ENCODE data around the gene UNC5B.
"Not testable (repeated sequence)": the region's sequence is repeated elsewhere in the genome, so short reads cannot be mapped to it uniquely, and the experiment has no call there.

UNC5B gene

GRCh38 chr10:71209731-71210541 lies 2.4 kb upstream of the UNC5B start:
- DNase-seq, result peak; percentile 32

- peak; percentile 37 for DNase-seq
These were observed 1.9 kb upstream of the UNC5B start for GRCh38 chr10:71210542-71210871.

GRCh38 chr10:71211053-71211452 lies 1.3 kb upstream of the UNC5B start:
- peak; percentile 40 for DNase-seq

DNA sequence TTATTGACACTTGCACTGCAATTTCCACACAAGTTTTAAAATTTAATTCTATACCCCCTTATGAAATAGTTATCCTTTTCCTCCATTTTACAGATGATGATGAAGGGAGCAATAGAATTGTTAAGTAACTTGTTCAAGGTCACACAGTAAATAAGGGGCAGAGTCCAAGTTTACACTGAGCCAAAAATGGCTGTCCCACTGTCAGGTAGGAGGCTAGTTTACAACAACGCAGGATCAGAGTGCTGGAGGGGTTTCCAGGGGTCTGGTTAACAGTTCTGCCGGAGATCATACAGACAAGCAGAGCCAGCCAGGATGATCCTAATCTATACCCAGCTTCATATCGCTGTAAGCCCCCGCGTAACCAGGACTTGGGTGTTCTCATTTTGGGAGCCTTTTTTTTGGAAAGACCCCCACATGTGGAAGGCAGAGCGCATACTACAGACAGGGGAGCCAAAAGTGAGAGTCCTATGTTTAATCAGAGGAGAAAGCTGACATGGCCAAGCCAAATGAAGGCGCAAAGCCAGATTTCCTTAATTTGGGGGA lies 524 bp upstream of the UNC5B start:
- DNase-seq, result peak; percentile 56

- DNase-seq, result peak; percentile 78
These were observed 804 bp downstream of the UNC5B start for GRCh38 chr10:71213127-71213621.

- peak; percentile 84 for DNase-seq
These were observed 1.5 kb downstream of the UNC5B start for GRCh38 chr10:71213761-71214440.

DNA sequence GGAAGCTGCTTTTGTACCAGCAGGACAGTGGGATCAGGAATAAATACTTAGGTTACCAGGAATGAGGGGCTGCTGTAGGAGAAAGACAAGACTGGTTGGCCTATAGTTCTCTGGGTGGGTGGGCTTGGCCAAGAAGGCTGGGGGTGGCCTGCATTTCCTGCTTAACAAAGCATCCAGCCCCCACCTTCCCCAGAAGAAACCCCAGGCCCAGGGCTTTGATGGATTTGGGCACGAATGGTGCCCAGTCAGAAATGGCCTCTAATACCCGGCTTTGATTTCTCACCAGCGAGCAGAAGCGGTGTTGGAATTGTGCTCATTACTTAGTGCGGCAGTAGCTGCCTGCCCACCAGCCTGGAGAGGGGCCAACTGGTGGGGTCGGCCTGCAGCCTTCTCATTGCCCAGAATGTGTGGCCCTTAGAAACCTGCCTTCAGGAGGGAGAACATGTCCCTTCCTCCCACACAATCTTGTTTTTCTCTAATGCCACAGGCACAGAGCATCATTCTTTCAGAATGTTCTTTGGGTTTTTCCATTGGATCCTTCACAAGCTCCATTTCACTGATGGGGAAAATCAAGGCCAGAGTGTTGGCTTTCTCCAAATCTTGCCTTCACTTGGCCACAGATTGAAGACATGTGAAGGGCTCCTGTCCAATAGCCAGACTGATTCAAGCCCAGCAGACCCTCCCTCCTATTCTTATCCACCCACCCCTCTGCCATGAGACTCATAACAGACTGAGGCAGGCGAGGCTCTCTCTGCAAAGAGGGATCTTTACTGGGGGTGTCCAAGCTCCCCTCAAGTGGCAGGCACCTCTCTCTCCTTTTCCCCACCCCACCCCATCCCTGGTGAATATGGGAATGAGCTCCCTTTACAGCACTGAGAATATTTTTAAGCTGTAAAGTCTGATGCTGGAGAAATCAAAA lies 2.5 kb downstream of the UNC5B start:
- DNase-seq, result peak; percentile 45

DNA sequence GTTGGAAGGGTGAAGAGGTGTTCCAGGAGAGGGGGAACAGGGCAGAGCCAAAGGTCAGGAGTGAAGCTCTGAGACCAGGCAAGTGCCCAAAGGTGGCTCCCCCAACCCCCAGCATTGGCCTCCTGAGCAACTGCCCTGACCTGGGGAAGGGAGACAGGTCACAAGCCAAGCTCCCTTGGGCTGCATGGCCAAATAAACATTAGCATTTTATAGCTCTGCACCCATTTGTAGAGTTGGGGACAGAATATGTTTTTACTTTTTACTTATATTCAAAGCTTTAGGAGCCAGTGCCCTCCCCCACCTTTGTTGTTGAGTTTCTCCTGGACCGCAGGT lies 4.0 kb downstream of the UNC5B start:
- DNase-seq, result peak; percentile 55

- DNase-seq, result peak; percentile 64
These were observed 4.4 kb downstream of the UNC5B start for GRCh38 chr10:71216751-71217265.

DNA sequence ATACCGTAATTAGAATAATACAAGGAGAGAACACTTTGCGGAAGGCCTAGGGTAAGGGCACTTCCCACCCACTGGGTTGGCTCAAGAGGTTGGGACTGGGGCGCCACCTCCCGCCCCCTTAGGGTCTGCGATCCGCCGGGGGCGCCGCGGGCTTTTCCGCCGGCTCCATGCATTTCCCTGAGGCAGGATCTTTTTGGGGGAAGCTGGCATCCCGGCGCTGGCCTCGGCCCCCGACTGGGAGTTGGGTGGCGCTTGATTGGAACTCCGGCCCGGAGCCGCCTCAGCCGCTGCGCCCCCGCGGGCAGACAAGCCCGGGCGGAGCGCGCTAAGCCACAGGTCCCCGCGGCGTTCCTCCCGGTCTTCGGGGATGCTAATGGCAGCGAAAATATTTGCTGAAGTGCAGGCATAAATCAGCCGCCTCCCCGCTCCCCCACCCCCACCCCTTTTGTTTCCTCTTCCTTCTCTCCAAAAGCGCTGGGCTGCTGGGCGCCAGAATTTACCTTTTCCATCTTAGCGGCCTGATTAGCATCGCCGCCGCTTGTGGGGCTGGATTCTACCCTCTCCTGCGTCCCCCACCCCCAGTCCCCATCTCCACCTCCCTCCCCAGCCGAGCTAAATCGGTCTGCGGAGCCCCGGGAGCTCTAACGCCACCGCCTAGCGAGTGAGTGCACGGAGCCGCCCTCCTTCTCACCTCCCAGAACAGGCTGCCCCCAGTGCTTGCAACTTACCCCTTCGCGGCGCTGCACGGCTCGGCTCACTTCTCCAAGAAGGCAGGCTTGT lies 5.1 kb downstream of the UNC5B start:
- peak; percentile 86 for DNase-seq

DNA sequence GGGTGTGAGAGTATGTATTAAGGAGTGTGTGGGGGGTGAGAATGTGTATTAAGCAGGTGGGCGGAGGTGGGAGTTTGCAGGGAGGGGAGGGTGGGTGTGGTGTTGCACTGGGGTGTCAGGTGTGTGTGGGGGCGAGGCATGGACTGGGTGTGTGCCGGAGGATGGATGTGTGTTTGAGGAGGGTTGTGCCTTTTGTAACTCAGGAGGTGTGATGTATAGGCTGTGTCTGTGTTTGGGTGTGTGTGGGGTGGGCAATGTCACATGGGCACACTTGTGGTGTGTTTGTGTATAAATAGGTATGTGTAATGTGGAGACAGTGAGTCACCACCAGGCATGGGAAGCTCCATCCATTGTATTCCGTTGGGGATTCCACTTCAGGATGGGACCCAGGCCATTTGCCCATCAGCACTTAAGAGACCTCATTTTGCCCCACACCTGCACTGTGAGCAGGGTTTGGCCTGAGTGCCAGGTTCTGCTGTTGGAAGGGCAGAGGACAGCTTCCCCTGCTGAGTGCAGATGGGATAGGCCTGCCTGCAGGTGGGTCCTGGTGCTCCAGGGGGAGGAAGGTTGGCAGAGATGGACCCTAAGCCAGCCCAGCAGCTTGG lies 5.8 kb downstream of the UNC5B start:
- DNase-seq, result peak; percentile 84

DNA sequence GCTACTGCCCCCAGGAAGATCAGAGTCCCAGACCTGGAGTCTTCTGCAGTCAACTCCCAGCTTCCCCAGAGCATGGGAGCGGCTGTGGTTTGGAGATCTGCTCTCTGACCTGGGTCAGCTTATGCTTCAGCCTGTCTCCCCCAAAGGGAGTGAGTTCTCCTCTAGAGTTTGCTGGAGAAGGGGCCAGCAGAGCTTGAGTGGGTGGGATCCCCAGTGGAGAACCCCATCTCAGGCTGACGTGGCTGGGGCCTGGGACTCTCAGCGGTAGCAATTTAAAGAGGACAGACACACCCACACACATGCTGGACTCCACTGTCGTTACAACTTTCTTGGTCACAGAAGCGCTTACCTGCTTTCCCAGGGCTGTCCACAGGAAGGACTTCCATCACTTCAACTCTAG lies 6.3 kb downstream of the UNC5B start:
- DNase-seq, result peak; percentile 51

DNA sequence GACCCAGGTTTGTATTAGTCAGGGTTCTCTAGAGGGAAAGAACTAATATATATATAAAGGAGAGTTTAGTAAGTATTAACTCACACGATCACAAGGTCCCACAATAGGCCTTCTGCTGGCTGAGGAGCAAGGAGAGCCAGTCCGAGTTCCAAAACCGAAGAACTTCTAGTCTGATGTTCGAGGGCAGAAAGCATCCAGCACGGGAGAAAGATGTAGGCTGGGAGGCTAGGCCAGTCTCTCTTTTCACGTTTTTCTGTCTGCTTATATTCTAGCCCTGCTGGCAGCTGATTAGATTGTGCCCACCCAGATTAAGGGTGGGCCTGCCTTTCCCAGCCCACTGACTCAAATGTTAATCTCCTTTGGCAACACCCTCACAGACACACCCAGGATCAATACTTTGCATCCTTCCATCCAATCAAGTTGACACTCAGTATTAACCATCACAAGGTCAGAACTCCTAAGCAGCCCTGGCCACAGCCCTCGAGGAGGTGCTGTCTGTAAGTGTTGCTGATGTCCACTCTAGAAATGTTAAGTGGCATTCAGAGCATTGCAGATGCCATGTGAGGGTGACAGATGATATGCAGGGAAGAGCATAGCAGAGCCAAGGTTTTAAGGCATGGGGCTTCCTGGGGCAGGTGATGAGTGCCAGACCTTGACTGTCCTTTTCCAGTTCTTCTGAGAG lies 7.0 kb downstream of the UNC5B start:
- not testable (repeated sequence) for DNase-seq

DNA sequence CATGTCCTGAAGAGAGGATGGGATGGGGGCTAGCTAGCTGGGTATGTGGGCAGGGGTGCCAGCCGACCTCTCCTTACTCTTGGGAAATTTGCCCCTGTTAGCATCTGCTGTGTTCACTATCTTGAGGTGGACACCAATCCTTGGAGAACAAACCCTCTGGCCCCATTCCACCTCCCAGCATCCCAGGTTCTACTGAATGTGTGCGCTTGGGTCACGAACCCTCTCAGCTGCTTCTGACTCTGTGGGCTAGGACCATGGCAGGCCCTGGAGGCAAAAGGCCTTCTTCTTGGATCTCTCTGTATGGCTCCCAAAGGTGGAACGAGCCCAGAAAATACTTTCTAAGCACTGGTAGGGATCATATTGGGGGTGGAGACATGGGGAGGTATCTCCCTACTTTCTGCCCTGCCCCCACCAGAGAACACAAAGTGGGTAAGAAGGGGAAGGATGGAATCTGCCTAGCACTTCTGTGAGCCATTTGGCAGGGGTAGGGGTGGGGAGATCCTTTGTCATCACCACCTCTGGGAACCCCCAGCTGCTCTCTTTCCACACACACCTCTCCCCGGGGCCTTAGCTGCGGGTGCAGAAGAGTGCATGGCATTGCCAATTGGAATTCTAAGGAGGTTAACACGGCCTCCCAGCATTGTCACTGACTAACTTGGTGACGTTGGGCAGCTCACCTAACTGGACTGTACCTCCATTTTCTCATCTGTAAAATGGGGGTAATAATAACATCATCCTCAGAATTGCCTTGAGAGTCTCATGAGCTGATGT lies 7.7 kb downstream of the UNC5B start:
- peak; percentile 41 for DNase-seq

DNA sequence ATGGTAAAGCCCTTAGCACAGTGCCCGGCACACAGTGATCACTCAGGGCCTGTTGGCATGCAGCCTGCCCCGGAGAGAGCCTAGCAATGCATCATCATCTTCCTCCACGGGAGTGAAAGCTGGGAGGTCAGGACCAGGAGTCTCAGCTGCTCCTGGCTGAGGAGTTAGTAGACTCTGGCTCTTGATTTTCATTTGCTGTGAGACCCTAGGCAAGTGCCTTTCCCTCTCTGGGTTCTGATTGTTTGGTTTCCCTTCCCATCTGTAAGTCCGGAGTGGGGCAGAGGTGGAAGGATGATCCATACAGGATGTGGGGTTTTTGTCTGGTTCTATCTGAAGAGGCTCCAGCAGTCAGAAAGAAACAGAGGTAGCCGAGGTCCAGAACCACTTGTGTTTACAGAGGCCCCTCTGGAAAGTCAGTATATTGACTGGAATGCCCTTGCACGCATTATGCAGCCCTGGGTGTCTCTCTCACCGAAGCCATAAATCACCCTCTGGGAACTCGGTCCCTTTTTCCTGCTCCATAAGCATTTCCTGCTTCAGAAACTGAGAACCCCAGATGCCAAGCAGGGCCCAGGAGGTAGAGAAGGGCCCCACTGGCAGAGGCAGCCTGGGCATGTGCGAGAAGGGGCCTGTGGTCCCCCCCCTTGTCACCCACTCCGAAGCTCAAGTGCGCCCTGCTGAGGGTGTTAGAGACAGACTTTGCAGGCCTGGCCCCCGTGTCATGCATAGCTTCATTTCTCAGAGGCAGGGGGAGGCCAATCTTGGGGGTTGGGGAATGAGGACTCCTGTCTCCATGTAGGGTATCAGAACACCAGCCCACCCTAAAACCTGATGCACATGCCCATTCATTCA lies 8.5 kb downstream of the UNC5B start:
- DNase-seq, result peak; percentile 51

GRCh38 chr10:71221586-71222202 lies 9.3 kb downstream of the UNC5B start:
- DNase-seq, result peak; percentile 36

DNA sequence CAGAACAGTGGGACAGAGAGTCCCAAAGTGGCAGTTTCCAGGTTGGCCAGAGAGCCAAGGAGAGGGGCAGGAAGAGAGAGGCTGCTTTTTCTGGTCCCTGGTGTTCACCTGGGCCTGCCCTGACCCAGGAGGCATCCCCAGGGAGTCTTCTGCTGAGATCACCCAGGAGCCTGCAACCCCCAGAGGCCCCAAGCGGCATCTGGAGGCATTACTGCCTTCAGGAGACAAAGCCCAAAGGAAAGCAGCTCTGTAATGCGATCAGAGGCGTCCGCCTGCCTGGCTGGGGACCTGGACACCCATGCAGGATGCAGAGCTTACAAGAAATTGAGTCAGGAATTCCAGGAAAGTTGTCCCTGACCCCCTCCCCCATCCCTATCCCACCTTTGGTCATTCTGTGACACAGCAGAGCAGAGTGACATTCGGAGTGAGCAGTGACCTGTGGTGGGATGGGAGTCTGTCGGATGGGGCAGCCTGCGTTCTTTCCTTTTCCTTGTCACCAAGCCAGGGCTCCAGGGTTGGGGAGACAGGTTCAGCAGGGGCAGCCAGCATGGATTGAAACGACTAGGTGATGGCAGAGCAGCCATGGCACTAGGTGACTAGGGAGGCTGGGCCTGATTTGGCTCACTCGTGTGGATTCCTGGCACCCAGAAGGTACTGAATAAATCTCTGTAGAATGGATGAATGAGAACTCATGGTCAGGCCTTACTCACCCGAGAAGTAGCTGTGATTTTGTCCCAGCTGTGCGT lies 10.4 kb downstream of the UNC5B start:
- peak; percentile 78 for DNase-seq
